GM13976 (cell line): Measurements from ENCODE around the gene RPS2.
"Not testable (repeated sequence)": the region's sequence is repeated elsewhere in the genome, so short reads cannot be mapped to it uniquely, and the experiment has no call there.

Experiments used
- DNase-seq: peaks from one replicate; pipeline ENCODE4 v3.0.0; 2012; ENCODE audit warnings: low spot score
- CTCF ChIP-seq: IDR thresholded peaks from 2 replicates; pipeline ENCODE4 v1.5.1; 2012; ENCODE audit warnings: borderline replicate concordance, mild to moderate bottlenecking; ENCODE audit not compliant: insufficient read depth; ENCODE audit errors: extremely low read depth, missing control alignments, control extremely low read depth
- in situ Hi-C: fragments of 300-500 bp; cut with MboI; formaldehyde crosslinking; loops from one replicate; pipeline ENCODE4 v1.12.0; 2022; ENCODE audit warnings: low sequenced_read_pairs, mixed read lengths, inconsistent platforms; ENCODE audit not compliant: unreplicated experiment

RPS2 gene

GRCh38 chr16:1920727-1921171, 43.9 kb downstream of the RPS2 start:
- DNase-seq = no peak
- in situ Hi-C loops = no loop called here
- TF ChIP-seq CTCF = no peak

- DNase-seq, in situ Hi-C loops: not testable (repeated sequence)
Measured at GRCh38 chr16:1920122-1920521, 44.5 kb downstream of the RPS2 start.

DNA sequence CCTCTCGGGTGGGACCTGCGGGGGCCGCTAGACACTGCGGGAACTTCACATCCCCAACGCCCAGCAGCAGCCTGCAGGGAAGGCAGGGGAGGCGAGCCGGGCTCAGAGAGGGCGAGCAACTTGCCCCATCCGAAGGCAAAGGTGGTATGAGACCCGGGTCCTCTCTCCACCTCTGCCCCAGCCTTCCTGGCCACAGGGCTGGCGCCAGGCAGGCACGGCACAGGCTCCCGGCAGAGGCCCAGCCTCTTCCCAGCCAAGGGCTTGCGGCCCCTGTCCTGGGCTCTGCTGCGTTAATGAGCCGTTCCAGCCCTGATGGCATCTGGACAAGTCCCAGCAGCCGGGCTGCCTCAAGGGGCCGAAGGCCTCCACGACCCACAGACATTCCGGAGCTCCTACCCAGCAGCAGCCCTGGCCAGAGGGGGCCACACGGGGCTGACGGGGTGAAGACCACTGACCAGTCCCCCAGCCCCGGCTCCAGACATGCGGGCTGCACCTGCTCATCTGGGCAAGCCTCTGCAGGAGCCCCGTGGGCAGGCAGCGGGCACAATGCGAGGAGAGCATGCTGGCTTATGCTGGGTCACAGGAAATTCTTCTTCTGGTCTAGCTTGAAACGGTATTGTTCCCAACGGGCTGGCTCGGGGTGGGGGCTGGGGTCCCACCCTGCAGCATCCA, 45.2 kb downstream of the RPS2 start:
- in situ Hi-C loops = no loop called here
- DNase-seq = no peak
- no peak for TF ChIP-seq CTCF

GRCh38 chr16:1918351-1919326, 46.0 kb downstream of the RPS2 start, which contains the start of gene HS3ST6:
Gene HS3ST6 (minus strand): TSS chr16:1918415. CDS start chr16:1918323, 92 bp downstream.
- no peak for TF ChIP-seq CTCF
- no peak for DNase-seq
- in situ Hi-C loops = no loop called here

DNA sequence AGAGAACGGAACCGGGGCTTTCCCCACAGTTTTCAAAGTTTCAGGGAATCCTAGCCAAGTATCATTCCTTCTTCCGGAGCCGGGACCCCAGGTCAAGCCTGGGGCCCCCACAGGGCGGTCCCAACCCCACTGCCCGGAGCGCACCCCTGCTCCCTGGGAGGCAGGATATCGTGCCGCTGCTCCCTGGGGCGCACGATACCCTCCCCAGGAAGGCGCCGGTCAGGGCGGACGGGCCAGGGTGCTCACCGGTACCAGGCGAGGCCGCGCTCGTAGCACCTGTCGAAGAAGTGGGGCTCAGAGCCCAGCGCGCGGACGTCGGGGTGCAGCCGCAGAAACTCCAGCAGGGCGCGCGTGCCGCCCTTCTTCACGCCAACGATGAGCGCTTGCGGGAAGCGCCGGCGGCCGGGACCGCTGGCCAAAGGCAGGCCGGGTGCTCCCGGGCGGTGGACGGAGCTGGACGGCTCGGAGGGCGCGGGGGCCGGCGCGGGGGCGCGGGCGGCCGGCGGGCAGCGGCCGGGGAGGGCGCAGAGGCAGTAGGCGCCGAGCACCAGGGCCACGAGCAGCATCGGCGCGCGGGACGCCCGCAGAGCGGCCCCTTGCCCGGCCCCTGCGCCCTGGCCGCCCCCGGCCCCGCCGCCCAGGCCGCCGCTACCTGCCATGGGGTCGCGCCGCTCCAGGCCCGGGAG, 46.8 kb downstream of the RPS2 start:
- DNase-seq = no peak
- TF ChIP-seq CTCF = no peak
- in situ Hi-C loops = no loop called here

GRCh38 chr16:1917056-1917664, 47.5 kb downstream of the RPS2 start:
- TF ChIP-seq CTCF = no peak
- DNase-seq = no peak
- in situ Hi-C loops = no loop called here
